Ascending aorta (tissue), 2 donors: ENCODE results near the gene ABCA8. TPM values are rescaled to one million over a fixed set of nuclear protein-coding genes. Genes with fewer than 3 reads are reported as not detected.

Experiments
- DNase-seq, 2 donors: peaks; one replicate each; pipeline ENCODE4 v3.0.0-alpha.2; 2019; ENCODE audit warnings: low spot score in 2 of 2
- H3K27ac ChIP-seq, 2 donors: fragments of 200-600 bp; sonication (generic); one replicate each; pipeline ENCODE4 v1.5.1; 2016 to 2017; ENCODE audit warnings: mild to moderate bottlenecking in 1 of 2
- H3K27me3 ChIP-seq: fragments of 200-600 bp; sonication (generic); one replicate; pipeline ENCODE4 v1.5.1; 2017
- H3K36me3 ChIP-seq, 2 donors: fragments of 200-600 bp; sonication (generic); one replicate each; pipeline ENCODE4 v1.5.1; 2016
- H3K4me1 ChIP-seq, 2 donors: fragments of 200-600 bp; sonication (generic); one replicate each; pipeline ENCODE4 v1.5.1; 2016 to 2017; ENCODE audit warnings: mild to moderate bottlenecking in 1 of 2
- H3K4me3 ChIP-seq, 2 donors: fragments of 200-600 bp; sonication (generic); one replicate each; pipeline ENCODE4 v1.5.1; 2016 to 2017; ENCODE audit warnings: mild to moderate bottlenecking in 1 of 2
- H3K9me3 ChIP-seq, 2 donors: fragments of 200-600 bp; sonication (generic); one replicate each; pipeline ENCODE4 v1.5.1; 2016
- intact Hi-C: fragments of 100-400 bp; cut with DNase I; formaldehyde crosslinking; loops from one replicate; pipeline ENCODE4 v1.15.1; 2023
- total RNA-seq: library from RNA; depleted of rRNA; stranded (reverse); fragments of >200 nt; gene quantifications from one replicate; pipeline ENCODE4 v1.1.0, GENCODE V29; 2016
- TF ChIP-seq, protein P1 (sequence below), 3 experiments: fragments of 200-600 bp in 2 of 3; fragments of 450-650 bp in 1 of 3; sonication (generic) in 2 of 3; IDR thresholded peaks; one replicate each; pipeline ENCODE4 v1.5.1; 2016 to 2019; ENCODE audit warnings: antibody characterized with exemption in 3 of 3, mild to moderate bottlenecking in 1 of 3, moderate library complexity in 1 of 3

ABCA8 gene
- total RNA-seq, 1 donor from 2014 or later: 69.6 TPM

DNA sequence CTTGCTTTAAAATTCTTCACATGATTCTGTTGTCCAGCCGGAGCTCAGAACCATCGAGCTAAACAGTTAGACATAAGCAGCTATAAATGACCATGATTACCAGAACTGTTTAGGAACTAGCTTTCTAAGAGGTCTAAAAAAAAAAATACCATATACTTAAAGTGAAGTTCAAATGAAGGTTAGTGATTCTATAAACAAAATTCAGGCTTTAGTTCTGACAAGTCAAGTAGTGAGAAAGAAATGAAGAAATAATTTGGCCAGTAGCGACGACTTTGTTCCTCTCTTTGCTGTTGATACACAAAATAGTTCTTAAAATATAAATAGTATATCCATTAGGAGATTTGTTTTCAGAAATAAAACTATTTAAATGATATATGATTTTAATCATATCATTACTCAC lies 27.7 kb downstream of the ABCA8 start:
- H3K4me3 ChIP-seq: no peak overlapping the region
- no peaks in the 10 kb centered on the region for H3K9me3 ChIP-seq
- DNase-seq: no peak
- H3K27ac ChIP-seq: no peak overlapping the region
- intact Hi-C loops: no loop called here
- no peaks in the 10 kb centered on the region for H3K4me1 ChIP-seq
- H3K27me3 ChIP-seq: no peaks in the 10 kb centered on the region
- TF ChIP-seq, protein P1, sequence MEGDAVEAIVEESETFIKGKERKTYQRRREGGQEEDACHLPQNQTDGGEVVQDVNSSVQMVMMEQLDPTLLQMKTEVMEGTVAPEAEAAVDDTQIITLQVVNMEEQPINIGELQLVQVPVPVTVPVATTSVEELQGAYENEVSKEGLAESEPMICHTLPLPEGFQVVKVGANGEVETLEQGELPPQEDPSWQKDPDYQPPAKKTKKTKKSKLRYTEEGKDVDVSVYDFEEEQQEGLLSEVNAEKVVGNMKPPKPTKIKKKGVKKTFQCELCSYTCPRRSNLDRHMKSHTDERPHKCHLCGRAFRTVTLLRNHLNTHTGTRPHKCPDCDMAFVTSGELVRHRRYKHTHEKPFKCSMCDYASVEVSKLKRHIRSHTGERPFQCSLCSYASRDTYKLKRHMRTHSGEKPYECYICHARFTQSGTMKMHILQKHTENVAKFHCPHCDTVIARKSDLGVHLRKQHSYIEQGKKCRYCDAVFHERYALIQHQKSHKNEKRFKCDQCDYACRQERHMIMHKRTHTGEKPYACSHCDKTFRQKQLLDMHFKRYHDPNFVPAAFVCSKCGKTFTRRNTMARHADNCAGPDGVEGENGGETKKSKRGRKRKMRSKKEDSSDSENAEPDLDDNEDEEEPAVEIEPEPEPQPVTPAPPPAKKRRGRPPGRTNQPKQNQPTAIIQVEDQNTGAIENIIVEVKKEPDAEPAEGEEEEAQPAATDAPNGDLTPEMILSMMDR (IDR thresholded peaks at IDR 0.05): no peak
- no peaks in the 10 kb centered on the region for H3K36me3 ChIP-seq

DNA sequence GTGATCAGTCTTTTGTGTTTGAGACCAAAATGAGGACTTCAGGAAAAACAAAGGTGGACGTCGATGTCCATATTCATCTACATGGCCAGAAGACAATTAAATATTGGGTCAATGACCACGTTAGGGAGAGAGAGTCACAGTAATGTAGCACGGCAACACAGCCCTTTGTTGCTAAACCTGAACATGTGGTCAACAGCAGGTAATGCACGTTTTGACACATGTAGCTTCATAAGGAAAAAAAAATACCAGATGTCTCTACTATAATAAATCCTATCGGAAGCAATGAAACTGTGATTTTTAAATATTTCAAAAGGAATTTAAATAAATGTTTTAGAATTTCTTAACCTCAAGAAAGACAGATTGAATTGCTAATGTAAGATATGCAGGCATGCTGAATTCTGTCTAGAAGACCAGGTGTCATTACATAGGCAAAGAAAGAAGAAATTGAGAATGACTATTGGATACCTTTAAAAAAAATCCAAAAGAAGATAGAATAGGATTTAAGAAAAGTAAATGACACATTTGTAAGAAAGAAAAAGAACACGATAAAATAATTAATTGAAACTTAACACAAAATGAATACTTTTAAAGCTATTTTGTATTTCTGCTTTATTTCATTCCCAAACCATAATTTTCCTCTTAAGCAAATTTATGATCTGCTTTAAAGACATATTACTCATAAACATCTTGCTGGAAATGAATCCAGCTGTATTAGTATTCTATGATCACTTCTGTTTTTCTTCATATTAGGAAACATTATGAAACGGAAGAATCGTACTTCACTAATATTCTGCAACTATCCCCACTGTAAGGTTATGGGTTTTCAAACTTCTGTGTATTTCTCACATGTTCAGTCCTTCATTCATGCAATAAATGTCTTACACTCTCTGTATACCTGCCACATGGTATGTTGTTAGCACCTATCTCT lies 30.1 kb downstream of the ABCA8 start:
- Histone ChIP-seq H3K9me3 (no peaks in the 10 kb centered on the region), H3K36me3 (no peaks in the 10 kb centered on the region), H3K27ac (no peak overlapping the region), H3K4me1 (no peaks in the 10 kb centered on the region), H3K27me3 (no peaks in the 10 kb centered on the region), H3K4me3 (no peak overlapping the region)
- intact Hi-C loops: no loop called here
- DNase-seq: no peak
- TF ChIP-seq, protein P1 (IDR thresholded peaks at IDR 0.05): no peak

- TF ChIP-seq, protein P1 (IDR thresholded peaks at IDR 0.05): no peak
- no peak overlapping the region for H3K4me3 ChIP-seq
- H3K36me3 ChIP-seq: no peaks in the 10 kb centered on the region
- intact Hi-C loops: no loop called here
- H3K9me3 ChIP-seq: peaks cover 0 to 6% of the 10 kb centered on the region in 2 donors
- H3K4me1 ChIP-seq: peaks cover 0 to 26% of the 10 kb centered on the region in 2 donors
- H3K27me3 ChIP-seq: no peaks in the 10 kb centered on the region
- DNase-seq: no peak
- H3K27ac ChIP-seq: peak overlapping the region; percentile 60 to 70
Observed at GRCh38 chr17:68910789-68911431, 44.3 kb downstream of the ABCA8 start.

DNA sequence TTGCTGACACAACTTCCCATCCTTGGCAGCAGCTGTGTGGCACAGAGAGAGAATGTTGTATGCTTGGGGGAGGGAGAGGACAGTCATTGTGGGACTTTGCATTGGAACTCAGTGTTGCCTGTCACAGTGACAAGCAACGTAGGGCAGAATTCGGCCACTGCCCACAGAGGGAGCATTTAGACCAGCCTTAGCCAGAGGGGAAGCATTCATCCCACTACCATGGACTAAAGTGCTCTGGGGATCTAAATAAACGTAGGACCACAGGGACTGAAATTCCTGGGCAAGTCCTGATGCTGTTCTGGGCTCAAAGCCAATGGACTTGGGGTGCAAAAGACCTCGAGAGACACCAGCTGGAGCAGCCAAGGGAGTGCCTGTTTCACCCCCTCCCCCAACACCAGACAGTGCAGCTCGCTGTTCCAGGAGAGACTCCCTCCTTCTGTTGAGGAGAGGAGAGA lies 44.9 kb downstream of the ABCA8 start:
- DNase-seq: no peak
- TF ChIP-seq, protein P1 (IDR thresholded peaks at IDR 0.05): no peak
- Histone ChIP-seq H3K9me3 (peaks cover 0 to 6% of the 10 kb centered on the region in 2 donors), H3K27me3 (no peaks in the 10 kb centered on the region), H3K4me1 (peaks cover 0 to 26% of the 10 kb centered on the region in 2 donors), H3K36me3 (no peaks in the 10 kb centered on the region), H3K27ac (peak overlapping the region; percentile 60 to 70), H3K4me3 (no peak overlapping the region)
- intact Hi-C loops: no loop called here

- Histone ChIP-seq H3K4me1 (peaks cover 0 to 26% of the 10 kb centered on the region in 2 donors), H3K9me3 (peaks cover 0 to 5% of the 10 kb centered on the region in 2 donors), H3K27me3 (no peaks in the 10 kb centered on the region), H3K4me3 (no peak overlapping the region), H3K36me3 (no peaks in the 10 kb centered on the region), H3K27ac (peak overlapping the region; percentile 60 to 70)
- TF ChIP-seq, protein P1 (IDR thresholded peaks at IDR 0.05): no peak
- intact Hi-C loops: no loop called here
- peak in 1 of 2 donors; percentile 85 for DNase-seq
Observed at GRCh38 chr17:68909066-68909465, 46.1 kb downstream of the ABCA8 start.
